Liver (tissue), 9 donors: ENCODE measurements around the gene TNFSF8. TPM values are rescaled to one million over a fixed set of nuclear protein-coding genes. Genes with fewer than 3 reads are reported as not detected.

Experiments
- DNase-seq: peaks from one replicate; pipeline ENCODE4 v3.0.0-alpha.2; 2017; ENCODE audit warnings: low spot score
- H3K27ac ChIP-seq, 2 donors: one replicate each; pipeline ENCODE4 v1.7.0; 2013; ENCODE audit warnings: inconsistent platforms in 2 of 2, low read length in 2 of 2, control low read depth in 1 of 2, low read depth in 1 of 2, mild to moderate bottlenecking in 1 of 2
- H3K27me3 ChIP-seq, 4 donors: one replicate each; pipeline versions ENCODE4 v1.6.1 to v1.7.0; 2013; ENCODE audit warnings: low read length in 3 of 4, inconsistent platforms in 1 of 4, mild to moderate bottlenecking in 1 of 4, moderate library complexity in 1 of 4; ENCODE audit not compliant: control insufficient read depth in 4 of 4, insufficient read depth in 4 of 4
- H3K36me3 ChIP-seq, 4 donors: one replicate each; pipeline versions ENCODE4 v1.6.1 to v1.7.0; 2013; ENCODE audit warnings: low read length in 3 of 4, mild to moderate bottlenecking in 3 of 4, low read depth in 1 of 4, moderate library complexity in 1 of 4; ENCODE audit not compliant: control insufficient read depth in 4 of 4, insufficient read depth in 3 of 4
- H3K4me1 ChIP-seq, 4 donors: one replicate each; pipeline versions ENCODE4 v1.6.1 to v1.7.0; 2013; ENCODE audit warnings: low read length in 3 of 4, mild to moderate bottlenecking in 3 of 4, moderate library complexity in 1 of 4; ENCODE audit not compliant: control insufficient read depth in 4 of 4, insufficient read depth in 4 of 4
- H3K4me3 ChIP-seq, 3 donors: one replicate each; pipeline versions ENCODE4 v1.6.1 to v1.7.0; 2013; ENCODE audit warnings: low read length in 3 of 3, control low read depth in 1 of 3, low read depth in 1 of 3, mild to moderate bottlenecking in 1 of 3
- H3K9ac ChIP-seq, 2 donors: one replicate each; pipeline ENCODE4 v1.7.0; 2013; ENCODE audit warnings: low read length in 2 of 2, mild to moderate bottlenecking in 2 of 2, moderate library complexity in 2 of 2, control low read depth in 1 of 2, low read depth in 1 of 2
- H3K9me3 ChIP-seq, 4 donors: one replicate each; pipeline versions ENCODE4 v1.6.1 to v1.7.0; 2013; ENCODE audit warnings: low read length in 3 of 4; ENCODE audit not compliant: control insufficient read depth in 4 of 4
- EGR1 ChIP-seq, 2 donors: IDR thresholded peaks; 2 replicates each; pipeline ENCODE4 v1.6.1; 2016 to 2018; ENCODE audit warnings: antibody characterized with exemption in 2 of 2, low read depth in 2 of 2
- FOXA1 ChIP-seq: IDR thresholded peaks from 2 replicates; pipeline ENCODE4 v1.6.1; 2016; ENCODE audit warnings: antibody characterized with exemption
- FOXA2 ChIP-seq: IDR thresholded peaks from 2 replicates; pipeline ENCODE4 v1.6.1; 2016; ENCODE audit warnings: antibody characterized with exemption
- GABPA ChIP-seq, 2 donors: IDR thresholded peaks in 1 of 2; conservative IDR thresholded peaks in 1 of 2; 2 replicates each; pipeline ENCODE4 v1.6.1; 2016; ENCODE audit warnings: antibody characterized with exemption in 2 of 2, mild to moderate bottlenecking in 1 of 2, moderate library complexity in 1 of 2
- HNF4A ChIP-seq, 2 donors: conservative IDR thresholded peaks; 2 replicates each; pipeline ENCODE4 v1.6.1; 2016; ENCODE audit warnings: antibody characterized with exemption in 2 of 2, mild to moderate bottlenecking in 2 of 2
- HNF4G ChIP-seq: IDR thresholded peaks from 2 replicates; pipeline ENCODE4 v1.6.1; 2016; ENCODE audit warnings: antibody characterized with exemption
- NR2F2 ChIP-seq: IDR thresholded peaks from 2 replicates; pipeline ENCODE4 v1.6.1; 2016; ENCODE audit warnings: antibody characterized with exemption
- RAD21 ChIP-seq, 2 donors: IDR thresholded peaks; 2 replicates each; pipeline ENCODE4 v1.6.1; 2016; ENCODE audit warnings: antibody characterized with exemption in 2 of 2, mild to moderate bottlenecking in 2 of 2
- RXRA ChIP-seq, 2 donors: IDR thresholded peaks; 2 replicates each; pipeline ENCODE4 v1.6.1; 2017 to 2018; ENCODE audit warnings: antibody characterized with exemption in 2 of 2, mild to moderate bottlenecking in 1 of 2
- SP1 ChIP-seq: IDR thresholded peaks from 2 replicates; pipeline ENCODE4 v1.6.1; 2018; ENCODE audit warnings: antibody characterized with exemption, mild to moderate bottlenecking
- TAF1 ChIP-seq: conservative IDR thresholded peaks from 2 replicates; pipeline ENCODE4 v1.6.1; 2016; ENCODE audit warnings: antibody characterized with exemption, mild to moderate bottlenecking
- YY1 ChIP-seq: IDR thresholded peaks from 2 replicates; pipeline ENCODE4 v1.6.1; 2016; ENCODE audit warnings: antibody characterized with exemption, mild to moderate bottlenecking
- WGBS: extraction: QIAGEN DNeasy Blood & Tissue Kit; methylation state at CpG from one replicate; pipeline ENCODE4 v1.1.7; 2013; 5-methylcytosine and 5-hydroxymethylcytosine counted together
- polyA plus RNA-seq, 2 donors: library from polyadenylated mRNA; stranded (reverse) in 1 of 2; unstranded in 1 of 2; fragments of 200-250 nt in 1 of 2; fragments of >200 nt in 1 of 2; fragmentation: Nextera tagmentation in 1 of 2; extraction: Ambion mirVana in 1 of 2; gene quantifications; one replicate each; pipeline versions ENCODE4 v1.2.1 to v1.2.3, GENCODE V29; 2013 to 2015
- total RNA-seq, 2 donors: library from RNA; depleted of rRNA; stranded (reverse); fragments of >200 nt; gene quantifications; one replicate each; pipeline ENCODE4 v1.2.3, GENCODE V29; 2014
- TF ChIP-seq, protein P1 (sequence below): IDR thresholded peaks from 2 replicates; pipeline ENCODE4 v1.6.1; 2016; ENCODE audit warnings: antibody characterized with exemption, mild to moderate bottlenecking
- TF ChIP-seq, protein P2 (sequence below): IDR thresholded peaks from 2 replicates; pipeline ENCODE4 v1.6.1; 2016; ENCODE audit warnings: antibody characterized with exemption
- TF ChIP-seq, protein P3 (sequence below): IDR thresholded peaks from 2 replicates; pipeline ENCODE4 v1.6.1; 2016; ENCODE audit warnings: antibody characterized with exemption
- TF ChIP-seq, protein P4 (sequence below): IDR thresholded peaks from 2 replicates; pipeline ENCODE4 v1.6.1; 2016; ENCODE audit warnings: antibody characterized with exemption
- TF ChIP-seq, protein P5 (sequence below): fragments of 150-350 bp; IDR thresholded peaks from 2 replicates; pipeline ENCODE4 v1.5.1; 2017; ENCODE audit warnings: improper control_type of control experiment, low read depth, low read length; ENCODE audit not compliant: missing input control
- donor health status: healthy.
- donor health status: healthy.
- donor health status: healthy.
- donor health status: healthy.
- donor health status: healthy.

Gene TNFSF8
- total and polyA plus RNA-seq, 4 donors, result 0.28 to 1.4 (median 0.51) TPM

DNA sequence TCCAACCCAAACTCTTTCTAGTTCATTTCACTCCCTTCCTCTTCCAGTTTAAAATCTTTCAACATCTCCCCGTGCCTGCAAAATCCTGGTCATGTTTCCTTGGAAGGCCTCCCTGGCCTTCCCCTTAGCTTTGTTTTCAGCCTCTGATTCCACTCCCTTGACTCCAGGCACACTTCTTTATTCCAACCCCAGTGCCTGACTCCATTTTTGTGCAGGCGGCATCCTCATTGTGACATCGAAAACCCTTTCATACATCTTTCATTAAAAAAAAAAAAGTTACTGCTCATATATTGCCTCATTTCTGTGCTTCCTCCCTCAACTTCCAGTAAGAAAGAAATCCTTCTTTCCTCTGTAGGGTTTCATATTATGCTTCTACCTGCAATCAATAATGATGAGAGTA lies 7.1 kb upstream of the TNFSF8 start:
- Histone ChIP-seq H3K9me3 (no peaks in the 10 kb centered on the region), H3K4me3 (no peak overlapping the region), H3K4me1 (no peaks in the 10 kb centered on the region), H3K27ac (no peak overlapping the region), H3K36me3 (no peaks in the 10 kb centered on the region), H3K9ac (no peak overlapping the region), H3K27me3 (no peaks in the 10 kb centered on the region)
- 90% methylated on average over 3 of the region's 3 CpGs for WGBS
- DNase-seq, result no peak
- TF ChIP-seq GABPA (IDR thresholded peaks at IDR 0.05 in 1 of 2, conservative IDR thresholded peaks at IDR 0.05 in 1 of 2), result no peak
- TF ChIP-seq, protein P1, sequence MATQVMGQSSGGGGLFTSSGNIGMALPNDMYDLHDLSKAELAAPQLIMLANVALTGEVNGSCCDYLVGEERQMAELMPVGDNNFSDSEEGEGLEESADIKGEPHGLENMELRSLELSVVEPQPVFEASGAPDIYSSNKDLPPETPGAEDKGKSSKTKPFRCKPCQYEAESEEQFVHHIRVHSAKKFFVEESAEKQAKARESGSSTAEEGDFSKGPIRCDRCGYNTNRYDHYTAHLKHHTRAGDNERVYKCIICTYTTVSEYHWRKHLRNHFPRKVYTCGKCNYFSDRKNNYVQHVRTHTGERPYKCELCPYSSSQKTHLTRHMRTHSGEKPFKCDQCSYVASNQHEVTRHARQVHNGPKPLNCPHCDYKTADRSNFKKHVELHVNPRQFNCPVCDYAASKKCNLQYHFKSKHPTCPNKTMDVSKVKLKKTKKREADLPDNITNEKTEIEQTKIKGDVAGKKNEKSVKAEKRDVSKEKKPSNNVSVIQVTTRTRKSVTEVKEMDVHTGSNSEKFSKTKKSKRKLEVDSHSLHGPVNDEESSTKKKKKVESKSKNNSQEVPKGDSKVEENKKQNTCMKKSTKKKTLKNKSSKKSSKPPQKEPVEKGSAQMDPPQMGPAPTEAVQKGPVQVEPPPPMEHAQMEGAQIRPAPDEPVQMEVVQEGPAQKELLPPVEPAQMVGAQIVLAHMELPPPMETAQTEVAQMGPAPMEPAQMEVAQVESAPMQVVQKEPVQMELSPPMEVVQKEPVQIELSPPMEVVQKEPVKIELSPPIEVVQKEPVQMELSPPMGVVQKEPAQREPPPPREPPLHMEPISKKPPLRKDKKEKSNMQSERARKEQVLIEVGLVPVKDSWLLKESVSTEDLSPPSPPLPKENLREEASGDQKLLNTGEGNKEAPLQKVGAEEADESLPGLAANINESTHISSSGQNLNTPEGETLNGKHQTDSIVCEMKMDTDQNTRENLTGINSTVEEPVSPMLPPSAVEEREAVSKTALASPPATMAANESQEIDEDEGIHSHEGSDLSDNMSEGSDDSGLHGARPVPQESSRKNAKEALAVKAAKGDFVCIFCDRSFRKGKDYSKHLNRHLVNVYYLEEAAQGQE, result no peak
- TF ChIP-seq FOXA2, result no peak
- TF ChIP-seq, protein P2, sequence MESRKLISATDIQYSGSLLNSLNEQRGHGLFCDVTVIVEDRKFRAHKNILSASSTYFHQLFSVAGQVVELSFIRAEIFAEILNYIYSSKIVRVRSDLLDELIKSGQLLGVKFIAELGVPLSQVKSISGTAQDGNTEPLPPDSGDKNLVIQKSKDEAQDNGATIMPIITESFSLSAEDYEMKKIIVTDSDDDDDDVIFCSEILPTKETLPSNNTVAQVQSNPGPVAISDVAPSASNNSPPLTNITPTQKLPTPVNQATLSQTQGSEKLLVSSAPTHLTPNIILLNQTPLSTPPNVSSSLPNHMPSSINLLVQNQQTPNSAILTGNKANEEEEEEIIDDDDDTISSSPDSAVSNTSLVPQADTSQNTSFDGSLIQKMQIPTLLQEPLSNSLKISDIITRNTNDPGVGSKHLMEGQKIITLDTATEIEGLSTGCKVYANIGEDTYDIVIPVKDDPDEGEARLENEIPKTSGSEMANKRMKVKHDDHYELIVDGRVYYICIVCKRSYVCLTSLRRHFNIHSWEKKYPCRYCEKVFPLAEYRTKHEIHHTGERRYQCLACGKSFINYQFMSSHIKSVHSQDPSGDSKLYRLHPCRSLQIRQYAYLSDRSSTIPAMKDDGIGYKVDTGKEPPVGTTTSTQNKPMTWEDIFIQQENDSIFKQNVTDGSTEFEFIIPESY, result no peak
- TF ChIP-seq HNF4A (conservative IDR thresholded peaks at IDR 0.05), result no peak
- no peak for TF ChIP-seq HNF4G
- TF ChIP-seq, protein P3, sequence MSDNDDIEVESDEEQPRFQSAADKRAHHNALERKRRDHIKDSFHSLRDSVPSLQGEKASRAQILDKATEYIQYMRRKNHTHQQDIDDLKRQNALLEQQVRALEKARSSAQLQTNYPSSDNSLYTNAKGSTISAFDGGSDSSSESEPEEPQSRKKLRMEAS, result no peak
- TF ChIP-seq RAD21 (IDR thresholded peaks at IDR 0.05), result no peak
- no peak for TF ChIP-seq TAF1
- TF ChIP-seq EGR1 (IDR thresholded peaks at IDR 0.05; ENCODE audit: low read depth in 2 of 2), result no peak
- TF ChIP-seq YY1, result no peak
- TF ChIP-seq NR2F2, result no peak
- no peak for TF ChIP-seq SP1
- TF ChIP-seq, protein P4, sequence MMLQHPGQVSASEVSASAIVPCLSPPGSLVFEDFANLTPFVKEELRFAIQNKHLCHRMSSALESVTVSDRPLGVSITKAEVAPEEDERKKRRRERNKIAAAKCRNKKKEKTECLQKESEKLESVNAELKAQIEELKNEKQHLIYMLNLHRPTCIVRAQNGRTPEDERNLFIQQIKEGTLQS, result no peak
- TF ChIP-seq RXRA (IDR thresholded peaks at IDR 0.05), result no peak
- no peak for TF ChIP-seq FOXA1

DNA sequence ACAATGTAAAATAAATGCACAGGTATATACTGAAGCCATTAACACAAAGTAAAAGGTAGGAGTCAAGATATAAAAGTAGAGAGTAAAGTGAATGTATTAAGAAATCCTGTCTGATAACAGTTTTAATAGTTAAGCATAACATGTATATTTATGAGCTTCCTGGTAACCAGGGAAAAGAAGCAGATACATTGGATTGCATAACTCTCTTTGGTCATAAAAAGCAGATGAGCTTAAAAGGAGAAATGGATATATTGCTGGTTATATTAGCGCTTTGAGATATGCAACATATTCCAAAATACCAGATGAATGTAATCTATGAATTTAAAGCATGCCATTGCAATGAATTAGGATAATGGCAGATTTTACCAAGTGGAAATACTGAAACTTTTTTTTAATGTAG lies 6.2 kb upstream of the TNFSF8 start:
- 96% methylated on average over 1 of the region's 1 CpG for WGBS
- no peak overlapping the region for H3K4me3 ChIP-seq
- H3K36me3 ChIP-seq, result no peaks in the 10 kb centered on the region
- no peak overlapping the region for H3K27ac ChIP-seq
- DNase-seq, result no peak
- H3K27me3 ChIP-seq, result no peaks in the 10 kb centered on the region
- no peak overlapping the region for H3K9ac ChIP-seq
- no peaks in the 10 kb centered on the region for H3K4me1 ChIP-seq
- no peak for TF ChIP-seq HNF4G
- TF ChIP-seq HNF4A (conservative IDR thresholded peaks at IDR 0.05), result no peak
- TF ChIP-seq EGR1 (IDR thresholded peaks at IDR 0.05; ENCODE audit: low read depth in 2 of 2), result no peak
- no peak for TF ChIP-seq TAF1
- TF ChIP-seq GABPA (IDR thresholded peaks at IDR 0.05 in 1 of 2, conservative IDR thresholded peaks at IDR 0.05 in 1 of 2), result no peak
- no peak for TF ChIP-seq RAD21 (IDR thresholded peaks at IDR 0.05)
- TF ChIP-seq, protein P4, result no peak
- no peak for TF ChIP-seq FOXA2
- TF ChIP-seq, protein P5, sequence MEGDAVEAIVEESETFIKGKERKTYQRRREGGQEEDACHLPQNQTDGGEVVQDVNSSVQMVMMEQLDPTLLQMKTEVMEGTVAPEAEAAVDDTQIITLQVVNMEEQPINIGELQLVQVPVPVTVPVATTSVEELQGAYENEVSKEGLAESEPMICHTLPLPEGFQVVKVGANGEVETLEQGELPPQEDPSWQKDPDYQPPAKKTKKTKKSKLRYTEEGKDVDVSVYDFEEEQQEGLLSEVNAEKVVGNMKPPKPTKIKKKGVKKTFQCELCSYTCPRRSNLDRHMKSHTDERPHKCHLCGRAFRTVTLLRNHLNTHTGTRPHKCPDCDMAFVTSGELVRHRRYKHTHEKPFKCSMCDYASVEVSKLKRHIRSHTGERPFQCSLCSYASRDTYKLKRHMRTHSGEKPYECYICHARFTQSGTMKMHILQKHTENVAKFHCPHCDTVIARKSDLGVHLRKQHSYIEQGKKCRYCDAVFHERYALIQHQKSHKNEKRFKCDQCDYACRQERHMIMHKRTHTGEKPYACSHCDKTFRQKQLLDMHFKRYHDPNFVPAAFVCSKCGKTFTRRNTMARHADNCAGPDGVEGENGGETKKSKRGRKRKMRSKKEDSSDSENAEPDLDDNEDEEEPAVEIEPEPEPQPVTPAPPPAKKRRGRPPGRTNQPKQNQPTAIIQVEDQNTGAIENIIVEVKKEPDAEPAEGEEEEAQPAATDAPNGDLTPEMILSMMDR, result no peak
- no peaks in the 10 kb centered on the region for H3K9me3 ChIP-seq
